Activated CD4-positive, alpha-beta T cell treated with anti-CD3 and anti-CD28 coated beads, Interleukin-2, amount 50 U/mL, for 24 hours (primary cell): Measurements from ENCODE around the gene CFAP119.

Source experiments
- DNase-seq, 2 donors: peaks; one replicate each; pipeline ENCODE4 v3.0.0-alpha.2; 2020; ENCODE audit warnings: low read depth in 1 of 2, low spot score in 1 of 2

CFAP119 gene

GRCh38 chr16:30762991-30763725 is 1.3 kb upstream of the CFAP119 start:
- DNase-seq: no peak

- no peak for DNase-seq
Observed at GRCh38 chr16:30761427-30761927, 385 bp downstream of the CFAP119 start.

- no peak for DNase-seq
Observed at GRCh38 chr16:30760577-30761426, 1.1 kb downstream of the CFAP119 start.

GRCh38 chr16:30760001-30760559 is 1.8 kb downstream of the CFAP119 start:
- DNase-seq: no peak

GRCh38 chr16:30758988-30759491 is 2.8 kb downstream of the CFAP119 start:
- no peak for DNase-seq

- DNase-seq: no peak
Observed at GRCh38 chr16:30757316-30757715, 4.5 kb downstream of the CFAP119 start.

GRCh38 chr16:30756781-30757100 is 5.1 kb downstream of the CFAP119 start:
- no peak for DNase-seq

GRCh38 chr16:30755955-30756780 is 5.7 kb downstream of the CFAP119 start:
- DNase-seq: no peak

- no peak for DNase-seq
Observed at GRCh38 chr16:30753596-30753995, 8.3 kb downstream of the CFAP119 start.

GRCh38 chr16:30750876-30751465 is 10.9 kb downstream of the CFAP119 start:
- no peak for DNase-seq

GRCh38 chr16:30750201-30750600 is 11.7 kb downstream of the CFAP119 start:
- DNase-seq: no peak

GRCh38 chr16:30748634-30749445 is 13.0 kb downstream of the CFAP119 start:
- DNase-seq: no peak

- DNase-seq: peak; percentile 91 to 94
Observed at GRCh38 chr16:30747799-30748633, 13.8 kb downstream of the CFAP119 start, which contains the start of gene PHKG2. PHKG2 (plus strand) TSS chr16:30748425; CDS start chr16:30748821, 396 bp downstream.

- no peak for DNase-seq
Observed at GRCh38 chr16:30747331-30747730, 14.5 kb downstream of the CFAP119 start.

- no peak for DNase-seq
Observed at GRCh38 chr16:30746638-30747175, 15.2 kb downstream of the CFAP119 start.

- no peak for DNase-seq
Observed at GRCh38 chr16:30745082-30745481, 16.8 kb downstream of the CFAP119 start.

GRCh38 chr16:30744183-30744582 is 17.7 kb downstream of the CFAP119 start:
- DNase-seq: no peak

GRCh38 chr16:30743716-30744115 is 18.1 kb downstream of the CFAP119 start:
- no peak for DNase-seq
